Measurements from ENCODE around the gene MR1.

The MR1 gene

DNA sequence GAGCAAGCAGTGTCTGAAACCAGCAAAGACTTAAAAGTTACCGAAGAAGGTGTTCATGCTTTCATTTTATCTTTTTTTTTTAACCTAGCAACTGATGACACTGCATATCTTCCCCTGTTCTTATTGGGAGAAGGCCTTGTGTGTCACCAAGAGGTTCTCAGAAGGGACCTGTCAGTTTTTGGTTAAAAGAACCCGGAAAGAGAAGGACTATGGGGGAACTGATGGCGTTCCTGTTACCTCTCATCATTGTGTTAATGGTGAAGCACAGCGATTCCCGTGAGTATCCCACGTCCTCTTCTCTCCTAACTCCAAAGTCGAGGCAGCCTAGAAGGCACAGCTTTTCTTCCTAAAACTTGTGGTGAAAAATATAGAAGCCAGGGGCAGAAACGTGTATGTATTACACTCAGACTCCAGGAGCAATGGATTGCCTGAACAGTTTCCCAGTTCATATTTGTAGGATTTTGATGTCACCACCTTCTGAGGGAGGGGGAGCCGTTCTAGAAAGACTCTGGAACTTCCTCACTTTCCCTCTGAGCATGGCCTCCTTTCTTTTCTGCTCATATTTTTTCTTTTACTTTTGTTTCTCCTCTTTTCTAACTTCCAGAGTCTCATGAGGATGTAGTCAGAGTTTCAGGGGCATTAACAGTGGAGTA, at the start of gene MR1:
TSS of gene MR1 (plus strand) at position 185 of the 653 bp plus-strand sequence. CDS start at position 210, 25 bp downstream.
- DNase-seq, result peak; percentile 97
- in situ Hi-C loops (cut with MboI; ENCODE audit: low pct_unique_long_range_greater_than_20kb, low sequenced_read_pairs), result no loop called here

DNA sequence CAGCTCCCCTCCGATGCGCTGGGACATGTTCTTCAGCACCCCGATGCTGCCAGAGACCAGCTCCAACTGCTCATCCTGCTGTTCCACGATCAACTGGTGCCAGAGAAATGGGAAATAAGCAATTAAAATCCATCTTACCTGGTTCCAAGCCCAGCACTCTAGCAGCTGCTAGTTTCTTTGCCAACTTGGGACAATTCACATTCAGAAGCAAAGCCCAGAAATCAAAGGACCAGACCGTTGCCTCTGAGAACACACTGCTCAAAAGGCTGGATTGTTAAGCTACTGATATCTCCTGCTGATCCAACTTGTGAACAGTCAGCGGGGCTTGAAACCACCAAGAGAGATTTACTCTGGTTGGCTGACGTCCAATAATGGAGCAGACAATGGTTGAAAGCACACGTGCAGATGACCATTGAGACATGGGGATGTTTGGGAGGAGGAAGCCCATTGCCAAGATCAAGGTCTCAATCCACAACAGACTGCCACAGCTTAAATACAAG, 45.5 kb upstream of the MR1 start:
- in situ Hi-C loops (cut with MboI; ENCODE audit: low pct_unique_long_range_greater_than_20kb, low sequenced_read_pairs), result no loop called here

DNA sequence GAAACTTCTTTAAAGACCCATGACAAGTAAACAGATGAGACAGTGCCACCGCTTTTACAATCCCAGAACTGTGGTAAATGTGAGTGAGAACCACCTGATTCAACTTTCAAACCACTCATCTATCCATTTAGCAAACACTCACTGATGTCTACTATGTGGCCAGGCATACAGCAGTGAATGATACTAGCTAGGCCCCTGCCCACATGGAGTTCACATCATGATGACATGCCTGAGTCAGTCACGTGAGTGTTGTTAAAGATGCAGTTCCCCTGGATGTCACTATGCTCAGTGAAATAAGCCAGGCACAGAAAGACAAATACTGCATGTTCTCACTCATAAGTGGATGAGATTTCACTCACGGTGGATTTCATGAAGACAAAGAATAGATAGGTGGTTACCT, 39.5 kb upstream of the MR1 start:
- no peak for DNase-seq
- in situ Hi-C loops (cut with MboI; ENCODE audit: low pct_unique_long_range_greater_than_20kb, low sequenced_read_pairs), result no loop called here

More for the DNA sequence above, 45.5 kb upstream of the MR1 start:
- DNase-seq, result no peak

DNA sequence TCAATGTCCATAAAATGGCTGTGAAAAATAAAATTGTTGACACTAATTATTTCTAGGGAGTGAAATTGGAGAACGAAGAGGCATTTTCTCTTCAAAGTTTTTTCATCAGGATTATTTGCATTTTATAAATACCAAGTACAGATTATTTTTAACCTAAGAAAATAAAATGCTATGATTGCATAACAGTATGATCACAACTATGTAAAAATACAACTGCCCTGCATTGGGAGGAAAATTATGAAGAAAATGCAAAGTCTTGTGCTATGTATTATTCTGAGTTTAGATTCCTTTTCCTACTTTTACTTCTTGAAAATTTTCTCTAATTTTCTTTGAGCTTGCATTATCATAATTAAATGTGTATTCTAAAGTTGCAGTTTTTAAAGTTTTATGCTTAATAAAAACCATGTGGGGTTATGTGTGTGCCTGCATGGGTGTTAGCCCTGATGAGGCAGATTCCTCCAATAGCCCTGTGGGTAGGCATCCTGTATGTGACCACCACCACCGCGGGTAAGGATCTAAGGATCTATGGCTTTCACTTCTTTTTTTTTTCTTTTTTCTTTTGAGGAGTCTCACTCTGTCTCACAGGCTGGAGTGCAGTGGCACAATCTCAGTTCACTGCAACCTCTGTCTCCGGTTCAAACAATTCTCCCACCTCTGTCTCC, 35.8 kb upstream of the MR1 start:
- DNase-seq, result no peak
- in situ Hi-C loops (cut with MboI; ENCODE audit: low pct_unique_long_range_greater_than_20kb, low sequenced_read_pairs), result no loop called here

DNA sequence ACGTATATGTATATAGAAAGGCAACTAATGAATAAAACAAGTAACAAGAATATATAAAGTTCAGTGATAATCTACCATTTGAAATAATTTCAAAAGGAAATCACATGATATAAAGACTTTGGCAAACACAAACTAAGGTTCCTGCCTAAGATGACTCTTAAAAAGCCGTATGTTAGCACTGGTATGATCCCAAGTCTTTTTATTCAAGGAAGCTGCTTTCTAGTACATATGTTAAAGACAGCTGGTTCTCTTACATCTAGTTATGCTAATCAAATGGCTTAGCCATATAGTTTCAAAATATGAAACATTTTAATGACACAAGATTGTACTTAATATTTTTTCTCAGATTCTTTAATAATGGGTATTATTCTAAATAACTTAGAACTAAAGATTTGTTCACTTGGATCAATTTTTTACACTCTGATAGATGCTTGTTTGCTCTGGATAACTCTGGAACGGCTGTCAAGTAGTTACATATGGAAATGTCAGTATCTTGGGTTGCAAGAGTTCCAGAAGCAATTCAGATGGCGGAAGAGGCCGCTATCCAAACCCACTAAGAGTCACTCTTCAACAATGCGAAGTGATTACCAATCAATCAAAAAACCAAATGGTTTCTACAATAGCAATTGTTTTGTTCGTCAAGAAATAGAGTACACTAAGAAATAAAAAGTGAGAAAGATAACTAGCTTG, 32.5 kb upstream of the MR1 start:
- in situ Hi-C loops (cut with MboI; ENCODE audit: low pct_unique_long_range_greater_than_20kb, low sequenced_read_pairs), result no loop called here
- no peak for DNase-seq

DNA sequence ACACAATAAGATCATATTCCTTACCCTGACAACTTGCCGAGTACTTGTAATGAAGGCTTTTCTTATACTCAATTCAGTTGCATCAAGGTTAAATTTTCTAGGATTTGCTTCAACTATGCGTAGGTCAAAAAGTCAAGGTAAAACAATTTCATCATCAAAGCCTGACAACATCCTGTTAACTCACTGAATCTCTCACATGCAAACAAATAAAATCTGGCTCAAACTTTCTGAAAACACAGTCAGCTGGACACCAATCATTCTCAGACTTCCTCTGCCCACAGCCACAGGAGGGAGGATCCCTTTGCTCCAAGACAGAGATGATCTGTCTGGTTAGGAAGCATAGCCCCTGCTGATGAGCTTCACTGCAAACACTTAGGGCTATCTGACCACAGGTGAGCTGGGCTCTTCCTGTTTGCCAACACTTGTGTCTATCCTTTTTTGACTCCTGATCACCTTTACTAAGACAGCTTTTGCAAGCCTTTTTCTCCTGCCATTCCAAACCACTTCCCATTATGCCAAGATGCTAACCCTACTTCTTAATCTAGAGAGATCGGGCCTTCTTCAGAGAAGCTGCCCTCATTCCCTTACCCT, 31.1 kb upstream of the MR1 start:
- in situ Hi-C loops (cut with MboI; ENCODE audit: low pct_unique_long_range_greater_than_20kb, low sequenced_read_pairs), result no loop called here

DNA sequence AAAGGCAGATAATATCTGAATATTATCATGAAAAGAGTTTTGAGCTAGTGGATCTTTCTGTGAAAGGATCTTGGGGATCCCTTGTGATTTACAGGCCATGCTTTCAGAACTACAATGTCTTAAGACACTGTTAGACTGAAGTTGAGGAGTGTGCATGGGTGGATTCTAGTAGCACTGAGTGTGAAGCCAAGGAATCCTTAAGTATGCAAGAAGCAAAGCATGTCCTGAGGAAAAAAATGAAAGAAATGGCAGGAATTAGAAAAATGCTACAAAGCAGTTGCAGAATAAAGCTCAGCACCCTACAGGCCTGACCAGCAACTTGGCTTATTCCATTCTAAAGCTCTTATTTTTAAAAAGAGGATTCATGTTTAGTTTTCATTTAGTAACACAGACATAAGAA, 23.0 kb upstream of the MR1 start:
- in situ Hi-C loops (cut with MboI; ENCODE audit: low pct_unique_long_range_greater_than_20kb, low sequenced_read_pairs), result no loop called here
- DNase-seq, result no peak

More for the DNA sequence above, 31.1 kb upstream of the MR1 start:
- DNase-seq, result no peak

DNA sequence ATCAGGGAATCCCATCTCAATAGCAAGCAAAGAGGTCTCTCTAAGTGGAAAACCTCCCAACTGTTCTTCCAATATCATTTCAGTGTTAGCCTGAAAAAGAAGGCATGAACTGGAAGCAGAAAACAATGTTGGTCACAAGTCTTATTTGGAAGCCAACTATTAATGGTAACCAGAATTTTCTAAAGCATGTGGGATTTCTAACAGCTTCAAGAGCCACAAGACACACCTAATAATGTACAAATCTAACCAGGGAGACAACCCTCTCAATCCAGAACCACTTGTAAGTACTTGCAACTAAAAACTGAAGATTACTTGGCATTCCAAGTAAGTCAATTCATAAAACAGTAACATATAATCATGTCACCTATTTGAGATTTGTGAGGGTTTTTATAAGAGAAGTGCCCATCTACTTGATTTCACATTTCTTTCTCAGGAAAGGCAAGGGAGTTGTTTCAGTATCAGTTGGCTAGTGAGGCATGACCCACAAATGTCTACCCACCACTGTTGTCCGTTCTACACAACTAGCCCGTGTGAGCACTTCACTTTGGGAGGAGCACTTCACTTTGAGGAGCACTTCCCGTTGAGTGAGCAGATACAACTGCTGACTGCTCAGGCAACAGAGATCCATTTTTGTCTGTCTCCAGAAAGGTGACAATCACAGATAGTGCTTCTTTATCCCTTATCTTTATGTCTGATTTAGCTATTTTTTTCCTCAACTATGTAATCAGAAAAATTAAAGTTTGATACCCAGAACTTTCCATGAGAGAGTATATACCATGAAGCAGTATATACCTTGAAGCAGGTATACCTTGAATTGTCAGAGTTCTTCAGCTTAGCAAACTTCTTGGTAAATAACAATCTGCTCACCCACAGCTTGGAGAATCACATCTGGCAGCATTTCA, 22.2 kb upstream of the MR1 start:
- in situ Hi-C loops (cut with MboI; ENCODE audit: low pct_unique_long_range_greater_than_20kb, low sequenced_read_pairs), result no loop called here
- DNase-seq, result no peak

DNA sequence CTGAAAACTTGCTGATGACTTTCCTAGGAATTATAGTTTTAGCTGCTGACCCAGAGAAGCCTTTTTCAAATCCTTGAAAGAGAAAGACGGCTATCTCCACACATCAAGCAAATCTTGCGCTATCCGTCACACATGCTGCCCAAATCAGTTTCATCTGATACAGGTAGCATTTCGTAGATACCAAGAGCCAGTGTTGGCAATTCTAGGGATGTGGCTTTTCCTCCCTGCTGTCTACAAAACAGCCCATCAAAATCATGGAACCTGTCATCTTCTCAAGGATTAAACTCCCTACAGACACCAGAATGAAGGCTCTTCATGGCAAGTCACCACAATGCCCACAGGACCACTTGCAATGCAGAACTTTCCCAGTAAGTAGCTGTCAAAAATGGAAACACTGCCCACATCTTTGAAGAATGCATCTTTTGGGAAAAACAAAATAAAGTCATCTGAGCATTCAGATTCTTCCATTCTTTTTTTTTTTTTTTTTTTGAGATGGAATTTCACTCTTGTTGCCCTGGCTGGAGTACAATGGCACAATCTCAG, 21.5 kb upstream of the MR1 start:
- no peak for DNase-seq
- in situ Hi-C loops (cut with MboI; ENCODE audit: low pct_unique_long_range_greater_than_20kb, low sequenced_read_pairs), result no loop called here

DNA sequence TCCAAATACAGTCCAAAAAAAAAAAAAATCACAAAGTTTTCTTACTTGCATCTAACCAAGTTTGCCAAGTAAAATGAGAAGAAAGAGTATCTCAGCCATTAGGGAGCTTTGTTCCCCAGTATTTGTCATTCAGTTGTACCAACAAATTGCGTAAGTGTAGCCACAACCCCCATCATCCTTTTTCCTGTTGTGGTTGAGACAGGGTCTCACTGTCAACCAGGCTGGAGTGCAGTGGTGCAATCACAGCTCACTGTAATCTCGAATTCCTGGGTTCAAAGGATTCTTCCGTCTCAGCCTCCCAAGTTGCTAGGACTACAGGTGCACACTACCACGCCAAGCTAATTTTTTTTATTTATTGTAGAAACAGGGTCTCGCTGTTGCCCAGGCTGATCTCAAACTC, 20.6 kb upstream of the MR1 start:
- peak; percentile 44 for DNase-seq
- in situ Hi-C loops (cut with MboI; ENCODE audit: low pct_unique_long_range_greater_than_20kb, low sequenced_read_pairs), result no loop called here

DNA sequence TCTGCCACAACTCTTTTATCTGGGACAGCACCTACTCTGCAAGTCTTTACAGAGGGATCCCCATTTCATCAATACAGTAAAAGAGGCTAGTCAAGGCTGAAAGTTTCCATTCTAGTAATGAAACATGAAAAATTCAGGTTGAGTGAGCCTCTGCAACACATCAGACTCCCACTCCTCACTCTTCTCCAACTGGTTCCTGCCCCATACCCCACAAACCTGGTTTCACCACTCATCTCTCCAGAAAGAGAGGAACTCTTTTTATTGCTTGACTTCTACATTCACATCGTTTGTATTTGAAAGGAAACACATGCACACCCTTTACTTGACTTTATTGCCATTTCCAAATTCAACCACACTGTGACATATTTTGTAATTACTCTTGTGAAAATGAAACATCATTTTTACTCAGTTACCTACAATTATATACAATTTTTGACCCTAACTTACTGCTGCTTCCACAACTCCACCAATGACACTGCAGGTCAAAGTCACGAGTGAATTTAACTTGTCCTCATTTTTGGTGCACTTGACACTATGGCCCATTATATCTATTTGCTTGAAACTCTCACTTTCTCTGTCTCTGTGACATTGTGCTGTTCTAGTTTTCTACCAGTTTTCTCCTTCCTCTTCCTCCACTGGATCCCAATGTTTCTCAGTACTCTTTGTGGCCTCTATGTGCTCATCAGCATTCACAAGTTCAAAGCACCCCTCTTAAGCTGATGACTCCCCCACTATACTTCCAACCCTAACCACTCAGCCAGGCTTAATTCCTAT, 19.1 kb upstream of the MR1 start:
- in situ Hi-C loops (cut with MboI; ENCODE audit: low pct_unique_long_range_greater_than_20kb, low sequenced_read_pairs), result no loop called here
- no peak for DNase-seq

DNA sequence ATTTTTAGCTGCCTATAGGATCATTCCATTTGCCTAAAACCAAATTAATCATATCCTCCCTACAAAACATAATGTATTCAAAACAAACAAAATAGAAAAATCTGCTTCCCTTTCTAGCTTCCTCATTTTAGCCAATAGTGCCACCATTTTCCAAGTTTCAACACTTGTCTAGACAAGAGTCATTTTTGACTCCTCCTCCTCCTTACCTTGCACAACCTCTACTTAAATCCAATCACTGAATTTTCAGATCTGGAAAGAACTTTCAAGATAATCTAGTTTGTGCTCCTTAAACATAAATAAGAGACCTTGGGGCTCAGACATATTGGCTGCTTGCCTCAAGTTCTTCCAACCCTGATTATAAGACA, 18.6 kb upstream of the MR1 start:
- DNase-seq, result peak; percentile 89
- in situ Hi-C loops (cut with MboI; ENCODE audit: low pct_unique_long_range_greater_than_20kb, low sequenced_read_pairs), result no loop called here

DNA sequence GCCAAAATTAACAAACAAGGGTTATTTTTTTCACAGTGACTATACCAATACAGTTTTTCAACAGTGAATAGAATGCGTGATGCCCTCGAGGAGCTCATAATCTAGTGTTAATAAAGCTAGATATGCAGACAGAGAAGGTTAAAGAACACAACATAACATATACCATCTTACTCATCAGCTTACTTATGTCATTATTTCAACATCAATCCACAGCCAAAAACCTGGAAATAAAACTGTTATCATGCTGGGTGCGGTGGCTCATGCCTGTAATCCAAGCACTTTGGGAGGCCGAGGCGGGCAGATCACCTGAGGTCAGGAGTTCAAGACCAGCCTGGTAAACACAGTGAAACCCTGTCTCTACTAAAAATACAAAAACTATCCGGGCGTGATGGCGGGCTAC, 17.2 kb upstream of the MR1 start:
- no peak for DNase-seq
- in situ Hi-C loops (cut with MboI; ENCODE audit: low pct_unique_long_range_greater_than_20kb, low sequenced_read_pairs), result no loop called here

DNA sequence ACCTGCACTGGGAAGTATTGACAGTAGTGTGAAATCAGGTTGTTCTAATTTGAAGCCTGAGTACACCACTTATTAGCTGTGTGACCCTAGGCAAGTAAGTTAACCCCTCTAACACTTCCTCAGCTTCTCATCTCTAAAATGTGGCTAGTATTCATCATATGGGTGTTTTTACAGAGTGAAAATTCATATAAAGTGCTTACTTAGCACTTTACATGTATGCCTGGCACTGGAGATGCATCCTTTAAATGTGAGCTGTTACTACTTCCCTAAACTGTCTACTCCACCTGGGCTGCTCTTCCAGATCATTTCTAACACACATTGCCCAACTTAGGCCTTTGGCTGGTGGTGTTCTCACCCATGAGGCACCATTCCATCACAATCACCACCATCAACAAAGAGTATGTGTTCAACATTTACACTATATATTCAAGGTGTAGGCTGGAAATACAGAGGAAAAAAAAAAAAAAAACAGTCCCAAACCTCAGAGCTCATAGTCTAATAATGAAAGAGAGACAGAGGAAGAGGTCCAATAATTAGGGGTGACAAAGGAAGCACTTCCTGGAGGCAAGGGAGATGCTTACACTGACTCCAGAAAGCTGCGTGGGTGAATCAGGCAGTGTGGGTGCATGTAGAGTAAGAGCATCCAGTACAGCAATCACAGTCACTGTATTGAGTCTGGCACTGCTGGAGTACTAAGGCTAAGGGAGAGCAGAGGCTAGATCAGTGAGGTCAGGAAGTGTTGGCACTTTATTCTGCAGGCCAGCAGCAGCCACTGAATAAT, 14.7 kb upstream of the MR1 start:
- no peak for DNase-seq
- in situ Hi-C loops (cut with MboI; ENCODE audit: low pct_unique_long_range_greater_than_20kb, low sequenced_read_pairs), result no loop called here

DNA sequence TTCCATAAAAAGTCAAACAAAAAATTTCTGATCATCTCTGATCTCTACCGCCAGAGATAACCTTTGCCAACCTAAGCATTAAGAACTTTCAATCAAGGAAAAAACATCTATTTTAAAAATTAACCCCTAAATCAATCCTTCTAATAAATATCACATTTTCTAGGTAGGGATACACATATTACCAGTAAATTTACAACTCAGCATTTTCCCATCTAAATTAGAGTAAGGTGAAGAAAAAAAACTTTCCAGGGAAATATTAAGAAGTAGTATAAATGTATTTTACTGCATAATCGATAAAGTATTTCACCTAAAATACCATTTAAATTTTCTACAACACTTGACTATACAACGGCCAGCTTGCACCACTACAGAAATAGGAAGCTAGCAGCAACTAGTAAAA, 12.6 kb upstream of the MR1 start:
- in situ Hi-C loops (cut with MboI; ENCODE audit: low pct_unique_long_range_greater_than_20kb, low sequenced_read_pairs), result no loop called here
- no peak for DNase-seq

DNA sequence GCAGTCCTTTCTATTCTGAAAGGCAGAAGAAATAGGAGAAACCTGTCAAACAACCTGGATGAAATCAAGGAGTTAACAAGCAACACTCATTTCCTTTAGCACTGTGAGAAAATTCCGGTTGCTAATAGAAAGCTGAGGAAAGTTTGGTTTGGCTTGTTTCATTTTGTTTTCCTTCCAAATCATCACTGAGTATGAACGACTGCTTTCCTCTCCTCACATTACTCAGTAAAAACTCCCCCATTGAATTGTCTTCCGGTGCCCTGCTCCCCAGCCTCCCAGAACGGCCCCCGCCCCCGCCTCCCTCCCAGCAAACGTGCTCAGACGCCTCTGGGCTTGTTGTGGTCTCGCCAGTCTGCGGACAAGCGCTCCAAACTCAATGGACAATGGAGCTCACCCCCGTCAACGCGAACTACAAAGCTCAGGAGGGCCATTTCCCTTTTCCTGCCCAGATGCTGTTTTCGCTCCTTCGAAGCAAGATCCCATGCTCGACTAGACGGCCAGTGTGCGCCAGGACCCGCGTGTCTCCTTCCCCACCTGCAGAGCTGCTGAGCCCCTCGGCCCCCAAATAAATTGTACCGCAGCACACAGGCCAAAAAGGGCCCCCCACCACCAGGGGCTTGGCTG, 11.9 kb upstream of the MR1 start:
- DNase-seq, result peak; percentile 67
- in situ Hi-C loops (cut with MboI; ENCODE audit: low pct_unique_long_range_greater_than_20kb, low sequenced_read_pairs), result no loop called here

All from KBM-7 (cell line).